HG02642 (cell line): Measurements from ENCODE around the gene KLK6.
A peak's percentile ranks its signal among the peaks of the same experiment; 100 is the strongest.

Experiments
- ATAC-seq: cut with Tn5 transposase; IDR thresholded peaks from one replicate; pipeline ENCODE4 v1.9.1; 2021; ENCODE audit warnings: mild to moderate bottlenecking; ENCODE audit not compliant: unreplicated experiment, poor library complexity

KLK6 gene

DNA sequence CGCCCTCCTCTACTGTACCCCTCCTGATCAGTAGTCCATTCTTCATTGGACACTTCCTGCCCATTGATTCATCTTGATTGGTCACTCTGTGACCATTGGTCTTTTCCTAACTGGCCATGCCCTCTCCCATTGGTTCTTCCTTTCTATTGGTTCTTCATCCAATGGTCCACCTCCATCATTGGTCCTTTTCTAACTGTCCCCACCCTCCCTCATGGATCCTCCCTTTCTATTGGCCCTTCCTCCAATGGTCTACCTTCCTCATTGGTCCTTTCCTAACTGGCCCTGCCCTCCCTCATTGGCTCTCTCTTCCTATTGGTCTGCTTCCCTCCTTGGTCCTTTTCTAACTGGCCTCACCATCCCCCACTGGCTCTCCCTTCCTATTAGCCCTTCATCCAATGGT, 7.1 kb downstream of the KLK6 start:
- ATAC-seq: no peak

DNA sequence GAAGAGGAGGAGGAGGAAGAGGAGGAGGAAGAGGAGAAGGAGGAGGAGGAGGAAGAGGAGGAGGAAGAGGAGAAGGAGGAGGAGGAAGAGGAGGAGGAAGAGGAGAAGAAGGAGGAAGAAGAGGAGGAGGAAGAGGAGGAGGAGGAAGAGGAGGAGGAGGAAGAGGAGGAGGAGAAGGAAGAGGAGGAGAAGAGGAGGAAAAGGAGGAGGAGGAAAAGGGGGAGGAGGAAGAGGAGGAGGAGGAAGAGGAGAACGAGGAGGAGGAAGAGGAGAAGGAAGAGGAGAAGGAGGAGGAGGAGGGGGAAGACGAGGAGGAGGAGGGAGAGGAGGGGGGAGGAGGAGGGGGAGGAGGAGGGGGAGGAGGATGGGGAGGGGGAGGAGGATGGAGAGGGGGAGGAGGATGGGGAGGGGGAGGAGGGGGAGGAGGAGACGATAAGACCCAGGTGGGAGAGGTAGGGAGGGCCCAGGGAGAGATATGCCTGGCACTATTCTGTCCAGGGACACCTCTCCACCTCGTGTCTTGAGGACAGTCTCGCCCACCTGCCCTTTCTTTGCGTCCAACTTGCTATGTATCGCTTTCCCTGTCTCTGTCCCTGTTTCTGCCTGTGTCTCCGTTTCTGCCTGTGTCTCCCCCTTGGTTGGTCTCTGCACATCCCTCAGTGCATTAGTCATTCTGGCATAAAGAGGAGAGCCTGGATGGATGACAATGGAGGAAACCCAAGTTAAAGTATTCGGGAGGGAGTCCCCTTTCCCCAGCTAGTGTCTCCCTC, 9.5 kb downstream of the KLK6 start:
- no peak for ATAC-seq

DNA sequence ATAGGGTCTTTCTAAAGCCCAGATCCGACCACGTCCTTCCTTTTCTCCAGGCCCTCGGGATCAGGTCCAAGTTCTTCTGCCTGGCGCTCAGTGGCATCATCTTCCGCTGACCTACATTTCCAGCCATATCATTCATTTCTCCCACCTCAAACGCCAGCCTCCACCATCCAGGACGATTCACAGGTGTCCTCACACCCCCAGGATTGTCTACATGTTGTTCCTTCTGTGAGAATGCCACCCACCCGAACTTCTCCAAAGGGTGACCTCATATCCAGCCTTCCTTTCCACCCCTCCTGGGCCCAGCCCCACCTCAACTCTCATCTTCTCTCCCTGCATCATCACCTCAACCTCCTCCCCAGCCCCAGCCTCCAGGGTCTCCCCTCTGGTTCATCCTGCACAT, 11.8 kb downstream of the KLK6 start:
- no peak for ATAC-seq

DNA sequence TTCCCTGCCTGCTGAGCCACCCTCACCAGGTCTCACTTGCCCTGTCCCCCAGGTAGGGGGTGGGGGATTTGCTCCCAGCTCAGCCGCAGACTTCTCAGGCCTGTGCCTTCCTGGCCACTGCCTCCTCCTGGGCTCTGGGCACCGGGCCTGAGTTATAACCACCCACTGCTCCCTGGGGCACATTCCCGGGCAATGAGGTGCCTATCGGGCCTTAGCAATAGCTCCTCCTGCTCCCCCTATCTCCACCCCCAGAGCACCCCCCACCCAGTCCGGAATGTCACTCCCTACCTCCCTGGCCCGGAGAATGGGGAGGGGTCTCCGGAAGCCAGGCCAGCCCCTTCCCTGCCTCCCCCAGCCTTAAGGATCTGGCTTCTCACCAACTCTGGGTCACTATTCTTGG, 16.5 kb downstream of the KLK6 start, which contains the start of gene KLK5:
TSS of gene KLK5 (minus strand) at position 129 of the 400 bp plus-strand sequence. CDS start 381 bp downstream, outside the sequence.
- ATAC-seq: no peak

GRCh38 chr19:50949861-50950260, 19.5 kb downstream of the KLK6 start:
- no peak for ATAC-seq

DNA sequence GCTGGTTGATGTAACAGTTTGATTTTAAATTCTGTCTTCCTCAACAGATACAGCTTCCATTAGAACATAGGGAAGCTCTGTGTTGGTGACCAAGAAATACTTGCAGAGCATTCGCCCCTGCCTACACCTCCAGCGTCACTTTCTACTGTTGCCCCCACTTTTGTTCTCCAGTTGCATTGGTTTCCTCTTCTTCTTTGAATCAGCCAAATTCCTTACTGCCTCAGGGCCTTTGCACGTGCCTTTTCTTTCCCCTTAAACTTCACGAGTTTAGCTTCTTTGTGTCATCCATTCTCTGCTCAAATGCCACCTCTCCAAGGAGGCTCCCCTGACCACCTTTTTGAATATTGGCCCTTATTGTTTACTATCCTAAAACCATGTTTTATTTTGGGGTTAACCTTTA, 22.3 kb downstream of the KLK6 start:
- no peak for ATAC-seq

DNA sequence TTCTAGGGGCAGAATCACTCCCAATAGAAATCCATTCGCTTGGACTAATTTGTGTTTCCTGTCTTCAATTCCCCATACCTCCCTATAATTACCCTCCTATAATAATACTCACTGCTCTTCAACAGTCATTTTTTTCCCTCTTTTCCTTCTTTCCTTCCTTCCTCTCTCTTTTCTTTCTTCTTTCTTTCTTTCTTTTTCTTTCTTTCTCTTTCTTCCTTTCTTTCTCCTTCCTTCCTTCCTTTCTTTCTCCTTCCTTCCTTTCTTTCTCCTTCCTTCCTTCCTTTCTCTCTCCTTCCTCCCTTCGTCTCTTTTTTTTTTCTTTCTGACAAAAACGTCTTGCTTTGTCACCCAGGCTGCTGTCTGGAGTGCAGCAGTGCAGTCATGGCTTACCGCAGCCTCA, 24.6 kb downstream of the KLK6 start:
- ATAC-seq: no peak

DNA sequence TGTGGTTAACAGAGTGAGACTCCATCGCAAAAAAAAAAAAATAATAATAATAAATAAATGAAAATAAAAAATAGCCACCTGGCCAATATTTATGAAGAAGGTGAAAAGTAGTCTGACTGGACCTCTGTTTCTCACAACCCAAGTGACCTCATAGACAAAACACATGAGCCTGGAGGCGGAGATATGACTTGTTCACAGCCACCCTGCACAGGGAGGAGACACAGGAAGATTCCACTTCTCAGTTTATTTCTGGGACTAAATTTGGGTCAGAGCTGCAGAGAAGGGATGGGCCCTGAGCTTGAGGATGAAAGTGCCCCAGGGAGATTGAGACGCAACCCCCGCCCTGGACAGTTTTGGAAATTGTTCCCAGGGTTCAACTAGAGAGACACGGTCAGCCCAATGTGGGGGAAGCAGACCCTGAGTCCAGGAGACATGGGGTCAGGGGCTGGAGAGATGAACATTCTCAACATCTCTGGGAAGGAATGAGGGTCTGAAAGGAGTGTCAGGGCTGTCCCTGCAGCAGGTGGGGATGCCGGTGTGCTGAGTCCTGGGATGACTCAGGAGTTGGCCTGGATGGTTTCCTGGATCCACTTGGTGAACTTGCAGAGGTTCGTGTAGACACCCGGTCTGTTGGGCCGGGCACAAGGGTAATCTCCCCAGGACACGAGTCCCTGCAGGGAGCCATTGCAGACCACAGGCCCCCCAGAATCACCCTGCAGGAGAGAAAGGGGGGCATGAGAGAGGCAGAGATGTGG, 26.1 kb downstream of the KLK6 start:
- no peak for ATAC-seq

DNA sequence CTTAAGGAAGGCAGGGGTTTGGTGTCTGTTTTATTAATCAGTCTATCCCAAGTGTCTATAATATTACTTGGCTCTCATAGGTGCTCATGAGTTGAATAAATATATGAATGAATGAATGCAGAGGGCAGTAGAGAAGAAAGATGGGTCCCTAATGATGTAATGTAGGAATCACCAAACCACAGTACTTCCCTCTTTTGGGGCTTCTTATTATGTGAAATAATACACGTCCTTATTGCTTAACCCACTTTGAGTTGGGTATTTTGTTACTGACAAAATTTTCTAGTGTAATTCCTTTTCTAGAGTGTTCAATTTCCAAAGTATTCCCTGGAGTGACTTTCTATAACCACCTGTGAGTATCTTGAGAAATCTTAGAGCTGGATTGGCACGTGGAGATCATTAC, 29.8 kb downstream of the KLK6 start:
- ATAC-seq: no peak

- ATAC-seq: no peak
Measured at GRCh38 chr19:50933640-50934039, 35.8 kb downstream of the KLK6 start.

DNA sequence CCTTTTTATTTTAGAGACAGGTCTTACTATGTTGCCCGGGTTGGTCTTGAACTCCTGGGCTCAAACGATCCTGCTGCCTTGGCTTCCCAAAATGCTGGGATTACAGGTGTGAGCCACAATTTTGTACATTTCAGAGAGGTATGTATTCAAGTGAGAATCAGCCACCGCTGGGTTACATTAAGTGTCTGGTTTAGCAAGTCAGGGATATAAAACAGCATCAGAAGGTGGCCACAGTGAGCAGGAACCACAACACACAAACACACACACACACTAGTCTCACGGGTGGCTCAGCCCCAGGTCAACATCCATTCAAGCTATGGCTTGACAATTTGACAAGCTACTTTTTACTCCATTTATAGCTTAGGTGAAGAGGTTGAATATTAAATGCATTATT, 36.7 kb downstream of the KLK6 start:
- no peak for ATAC-seq

GRCh38 chr19:50932018-50932689, 37.2 kb downstream of the KLK6 start:
- no peak for ATAC-seq

GRCh38 chr19:50931023-50931422, 38.4 kb downstream of the KLK6 start:
- ATAC-seq: no peak

DNA sequence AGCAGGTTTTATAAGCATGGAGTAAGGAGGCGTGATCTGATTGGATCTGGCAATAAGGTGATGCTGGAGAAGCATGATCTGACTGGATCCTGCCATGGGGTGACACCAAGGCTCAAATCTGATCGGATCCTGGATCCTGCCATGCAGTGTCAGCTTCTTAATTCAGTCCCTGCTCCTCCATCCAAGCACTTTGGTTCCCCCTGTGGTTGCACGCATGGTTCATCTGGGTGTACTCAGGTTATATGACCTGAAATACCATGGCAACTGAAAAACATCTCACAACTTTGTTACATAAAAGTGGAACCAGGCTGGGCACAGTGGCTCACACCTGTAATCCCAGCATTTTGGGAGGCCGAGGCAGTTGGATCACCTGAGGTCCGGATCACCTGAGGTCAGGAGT, 40.6 kb downstream of the KLK6 start:
- ATAC-seq: no peak

DNA sequence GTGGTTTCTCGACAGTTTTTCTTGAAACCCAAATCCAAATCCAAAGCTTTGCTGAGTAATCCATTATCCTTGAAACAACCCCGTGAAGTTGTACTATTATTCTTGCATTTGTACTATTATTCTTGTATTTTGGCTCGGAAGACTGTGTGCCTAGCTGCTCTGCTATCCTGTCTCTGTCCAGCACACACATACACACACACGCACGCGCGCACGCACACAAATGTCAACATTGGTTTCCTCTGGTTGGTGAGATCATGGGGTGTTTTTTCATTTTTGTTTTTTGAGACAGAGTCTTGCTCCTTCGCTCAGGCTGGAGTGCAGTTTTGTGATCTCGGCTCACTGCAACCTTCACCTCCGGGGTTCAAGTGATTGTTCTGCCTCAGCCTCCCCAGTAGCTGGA, 43.2 kb downstream of the KLK6 start:
- ATAC-seq: no peak

GRCh38 chr19:50925734-50926133, 43.7 kb downstream of the KLK6 start:
- no peak for ATAC-seq

GRCh38 chr19:50924586-50924985, 44.8 kb downstream of the KLK6 start:
- no peak for ATAC-seq

- ATAC-seq: peak; percentile 72
Measured at GRCh38 chr19:50922317-50922853, 47.0 kb downstream of the KLK6 start.

DNA sequence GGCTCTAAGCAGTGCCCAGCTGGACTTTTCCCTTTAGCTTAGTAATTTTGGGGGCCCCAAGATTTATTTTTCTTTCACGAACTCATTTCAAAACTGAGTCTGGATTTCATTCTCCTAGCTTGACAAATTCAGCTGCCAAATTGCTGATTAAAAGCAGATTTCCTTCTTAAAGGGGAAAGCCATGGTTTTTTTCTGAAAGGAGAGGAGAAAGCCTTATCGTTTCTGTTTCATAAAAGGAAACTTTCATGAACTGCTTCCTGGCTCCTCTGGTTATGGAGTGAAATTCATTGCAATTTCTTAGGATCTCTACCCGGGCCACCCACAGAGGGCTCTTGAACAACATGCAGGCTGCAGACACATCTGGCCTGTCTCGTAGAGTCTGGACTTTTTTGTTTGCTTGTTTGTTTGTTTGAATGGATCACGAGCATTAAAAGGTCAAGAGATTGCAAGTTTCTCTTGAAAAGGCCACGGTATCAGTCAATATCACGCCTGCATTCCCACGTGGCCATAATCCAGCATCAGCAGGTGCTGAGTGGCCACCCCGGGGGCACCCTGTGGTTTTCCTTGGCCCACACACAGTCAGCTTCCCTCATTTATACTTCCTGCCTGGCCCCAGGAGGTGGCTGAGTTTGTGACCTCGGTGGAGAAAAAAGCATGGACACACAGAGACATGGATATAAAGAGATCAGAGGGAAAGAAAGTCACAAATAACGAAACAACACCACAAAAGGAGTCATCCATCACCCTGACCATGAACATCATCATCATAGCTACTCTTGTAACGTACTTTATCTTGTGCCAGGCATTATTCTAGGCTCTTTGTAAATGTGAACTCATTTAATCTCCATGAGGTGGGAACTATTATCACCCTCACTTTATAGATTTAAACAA, 47.7 kb downstream of the KLK6 start:
- no peak for ATAC-seq

- no peak for ATAC-seq
Measured at GRCh38 chr19:50916069-50916468, 53.3 kb downstream of the KLK6 start.
